ENCODE results near the gene TEX13A.

DNA sequence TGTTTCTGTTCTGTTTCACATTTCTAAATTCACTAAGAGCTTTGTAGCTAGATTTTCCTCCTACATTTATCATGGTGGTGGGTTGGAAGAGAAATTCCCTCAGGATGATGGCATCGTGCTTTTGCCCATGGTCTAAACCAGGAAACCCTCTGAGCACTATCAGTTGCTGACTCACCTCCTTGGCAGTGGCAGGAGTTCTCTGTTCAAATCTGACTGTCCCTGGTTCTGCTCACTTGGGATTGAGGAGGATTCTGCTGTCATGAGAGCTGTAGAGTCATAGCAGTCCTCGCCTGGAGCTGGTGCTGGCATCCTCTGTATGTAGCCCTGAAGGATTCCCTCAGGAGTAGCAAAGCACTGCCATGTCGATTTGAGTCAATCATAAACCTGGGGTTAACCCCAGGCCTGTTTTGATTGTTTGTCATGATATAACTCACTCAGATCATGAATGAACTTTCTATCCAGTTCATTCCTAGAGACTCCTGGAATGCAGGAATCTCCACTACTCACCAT lies 9.4 kb downstream of the TEX13A start:
- TF ChIP-seq ZFP37 (CRISPR knock-in tag; IDR thresholded peaks at IDR 0.05; ENCODE audit: borderline replicate concordance) (no peak), JUND (CRISPR knock-in tag; IDR thresholded peaks at IDR 0.05) (no peak), POLR2A (IDR thresholded peaks at IDR 0.05; ENCODE audit: insufficient read depth in 1 of 2, low read depth in 2 of 2, low read length in 2 of 2) (no peak), POLR2AphosphoS5 (IDR thresholded peaks at IDR 0.05; ENCODE audit: low read depth, low read length) (no peak), ZNF629 (CRISPR knock-in tag; conservative IDR thresholded peaks at IDR 0.05) (no peak), NR2F1 (CRISPR knock-in tag; IDR thresholded peaks at IDR 0.05) (no peak), EZH2 (conservative IDR thresholded peaks at IDR 0.05; ENCODE audit: low read depth, low read length) (no peak), ZNF281 (CRISPR knock-in tag; IDR thresholded peaks at IDR 0.05; ENCODE audit: borderline replicate concordance) (no peak), RFXAP (CRISPR knock-in tag; IDR thresholded peaks at IDR 0.05; ENCODE audit: borderline replicate concordance) (no peak), PHB2 (IDR thresholded peaks at IDR 0.05; ENCODE audit: partially characterized antibody) (no peak)
- TF ChIP-seq, protein P1, sequence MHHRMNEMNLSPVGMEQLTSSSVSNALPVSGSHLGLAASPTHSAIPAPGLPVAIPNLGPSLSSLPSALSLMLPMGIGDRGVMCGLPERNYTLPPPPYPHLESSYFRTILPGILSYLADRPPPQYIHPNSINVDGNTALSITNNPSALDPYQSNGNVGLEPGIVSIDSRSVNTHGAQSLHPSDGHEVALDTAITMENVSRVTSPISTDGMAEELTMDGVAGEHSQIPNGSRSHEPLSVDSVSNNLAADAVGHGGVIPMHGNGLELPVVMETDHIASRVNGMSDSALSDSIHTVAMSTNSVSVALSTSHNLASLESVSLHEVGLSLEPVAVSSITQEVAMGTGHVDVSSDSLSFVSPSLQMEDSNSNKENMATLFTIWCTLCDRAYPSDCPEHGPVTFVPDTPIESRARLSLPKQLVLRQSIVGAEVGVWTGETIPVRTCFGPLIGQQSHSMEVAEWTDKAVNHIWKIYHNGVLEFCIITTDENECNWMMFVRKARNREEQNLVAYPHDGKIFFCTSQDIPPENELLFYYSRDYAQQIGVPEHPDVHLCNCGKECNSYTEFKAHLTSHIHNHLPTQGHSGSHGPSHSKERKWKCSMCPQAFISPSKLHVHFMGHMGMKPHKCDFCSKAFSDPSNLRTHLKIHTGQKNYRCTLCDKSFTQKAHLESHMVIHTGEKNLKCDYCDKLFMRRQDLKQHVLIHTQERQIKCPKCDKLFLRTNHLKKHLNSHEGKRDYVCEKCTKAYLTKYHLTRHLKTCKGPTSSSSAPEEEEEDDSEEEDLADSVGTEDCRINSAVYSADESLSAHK (CRISPR knock-in tag; IDR thresholded peaks at IDR 0.05; ENCODE audit: borderline replicate concordance): no peak
- TF ChIP-seq, protein P2, sequence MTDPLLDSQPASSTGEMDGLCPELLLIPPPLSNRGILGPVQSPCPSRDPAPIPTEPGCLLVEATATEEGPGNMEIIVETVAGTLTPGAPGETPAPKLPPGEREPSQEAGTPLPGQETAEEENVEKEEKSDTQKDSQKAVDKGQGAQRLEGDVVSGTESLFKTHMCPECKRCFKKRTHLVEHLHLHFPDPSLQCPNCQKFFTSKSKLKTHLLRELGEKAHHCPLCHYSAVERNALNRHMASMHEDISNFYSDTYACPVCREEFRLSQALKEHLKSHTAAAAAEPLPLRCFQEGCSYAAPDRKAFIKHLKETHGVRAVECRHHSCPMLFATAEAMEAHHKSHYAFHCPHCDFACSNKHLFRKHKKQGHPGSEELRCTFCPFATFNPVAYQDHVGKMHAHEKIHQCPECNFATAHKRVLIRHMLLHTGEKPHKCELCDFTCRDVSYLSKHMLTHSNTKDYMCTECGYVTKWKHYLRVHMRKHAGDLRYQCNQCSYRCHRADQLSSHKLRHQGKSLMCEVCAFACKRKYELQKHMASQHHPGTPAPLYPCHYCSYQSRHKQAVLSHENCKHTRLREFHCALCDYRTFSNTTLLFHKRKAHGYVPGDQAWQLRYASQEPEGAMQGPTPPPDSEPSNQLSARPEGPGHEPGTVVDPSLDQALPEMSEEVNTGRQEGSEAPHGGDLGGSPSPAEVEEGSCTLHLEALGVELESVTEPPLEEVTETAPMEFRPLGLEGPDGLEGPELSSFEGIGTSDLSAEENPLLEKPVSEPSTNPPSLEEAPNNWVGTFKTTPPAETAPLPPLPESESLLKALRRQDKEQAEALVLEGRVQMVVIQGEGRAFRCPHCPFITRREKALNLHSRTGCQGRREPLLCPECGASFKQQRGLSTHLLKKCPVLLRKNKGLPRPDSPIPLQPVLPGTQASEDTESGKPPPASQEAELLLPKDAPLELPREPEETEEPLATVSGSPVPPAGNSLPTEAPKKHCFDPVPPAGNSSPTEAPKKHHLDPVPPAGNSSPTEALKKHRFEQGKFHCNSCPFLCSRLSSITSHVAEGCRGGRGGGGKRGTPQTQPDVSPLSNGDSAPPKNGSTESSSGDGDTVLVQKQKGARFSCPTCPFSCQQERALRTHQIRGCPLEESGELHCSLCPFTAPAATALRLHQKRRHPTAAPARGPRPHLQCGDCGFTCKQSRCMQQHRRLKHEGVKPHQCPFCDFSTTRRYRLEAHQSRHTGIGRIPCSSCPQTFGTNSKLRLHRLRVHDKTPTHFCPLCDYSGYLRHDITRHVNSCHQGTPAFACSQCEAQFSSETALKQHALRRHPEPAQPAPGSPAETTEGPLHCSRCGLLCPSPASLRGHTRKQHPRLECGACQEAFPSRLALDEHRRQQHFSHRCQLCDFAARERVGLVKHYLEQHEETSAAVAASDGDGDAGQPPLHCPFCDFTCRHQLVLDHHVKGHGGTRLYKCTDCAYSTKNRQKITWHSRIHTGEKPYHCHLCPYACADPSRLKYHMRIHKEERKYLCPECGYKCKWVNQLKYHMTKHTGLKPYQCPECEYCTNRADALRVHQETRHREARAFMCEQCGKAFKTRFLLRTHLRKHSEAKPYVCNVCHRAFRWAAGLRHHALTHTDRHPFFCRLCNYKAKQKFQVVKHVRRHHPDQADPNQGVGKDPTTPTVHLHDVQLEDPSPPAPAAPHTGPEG (CRISPR knock-in tag; IDR thresholded peaks at IDR 0.05): no peak
- TF ChIP-seq, protein P3, sequence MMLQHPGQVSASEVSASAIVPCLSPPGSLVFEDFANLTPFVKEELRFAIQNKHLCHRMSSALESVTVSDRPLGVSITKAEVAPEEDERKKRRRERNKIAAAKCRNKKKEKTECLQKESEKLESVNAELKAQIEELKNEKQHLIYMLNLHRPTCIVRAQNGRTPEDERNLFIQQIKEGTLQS (CRISPR knock-in tag; IDR thresholded peaks at IDR 0.05): no peak
